Urothelium cell line (cell line): ENCODE data around the gene SEPTIN5.

Experiments
- DNase-seq: peaks from one replicate; pipeline ENCODE4 v3.0.0; 2011; ENCODE audit warnings: low spot score, mixed read lengths
- FAIRE-seq: peaks from 2 replicates; lab custom pipeline; 2011; peaks lifted over from hg19 to GRCh38; lab: Jason Lieb, UNC

The SEPTIN5 gene

GRCh38 chr22:19757985-19758895 lies 43.9 kb downstream of the SEPTIN5 start:
- no peak for DNase-seq
- FAIRE-seq = no peak

DNA sequence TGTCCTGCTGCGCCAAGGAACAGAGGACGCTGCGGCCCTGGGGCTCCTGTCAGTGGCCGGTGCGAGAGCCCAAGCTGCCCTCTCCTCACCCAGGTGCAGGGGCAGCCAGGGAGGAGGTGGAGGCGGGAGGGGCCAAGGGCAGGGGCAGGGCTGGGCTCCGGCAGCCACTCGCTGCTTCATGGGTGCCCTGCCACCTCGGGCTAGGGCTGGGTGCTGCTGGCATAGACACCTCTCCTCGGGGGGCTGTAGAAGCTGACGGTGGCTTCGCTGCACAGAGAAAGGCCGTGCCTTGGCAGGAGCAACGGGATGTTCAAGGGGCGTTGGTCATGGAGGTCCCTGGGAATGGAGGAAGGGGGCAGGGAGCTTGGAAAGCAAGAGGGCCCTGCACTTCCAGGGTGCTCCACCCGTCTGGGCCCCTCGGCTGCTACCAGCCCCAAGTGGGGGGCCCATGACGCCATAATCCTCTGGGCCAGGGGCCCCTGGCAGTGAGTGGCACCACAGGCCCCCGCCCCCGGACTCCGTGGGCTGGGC lies 44.7 kb downstream of the SEPTIN5 start:
- FAIRE-seq (no peak), DNase-seq (no peak)

GRCh38 chr22:19759427-19760057 lies 45.2 kb downstream of the SEPTIN5 start:
- FAIRE-seq = no peak

DNA sequence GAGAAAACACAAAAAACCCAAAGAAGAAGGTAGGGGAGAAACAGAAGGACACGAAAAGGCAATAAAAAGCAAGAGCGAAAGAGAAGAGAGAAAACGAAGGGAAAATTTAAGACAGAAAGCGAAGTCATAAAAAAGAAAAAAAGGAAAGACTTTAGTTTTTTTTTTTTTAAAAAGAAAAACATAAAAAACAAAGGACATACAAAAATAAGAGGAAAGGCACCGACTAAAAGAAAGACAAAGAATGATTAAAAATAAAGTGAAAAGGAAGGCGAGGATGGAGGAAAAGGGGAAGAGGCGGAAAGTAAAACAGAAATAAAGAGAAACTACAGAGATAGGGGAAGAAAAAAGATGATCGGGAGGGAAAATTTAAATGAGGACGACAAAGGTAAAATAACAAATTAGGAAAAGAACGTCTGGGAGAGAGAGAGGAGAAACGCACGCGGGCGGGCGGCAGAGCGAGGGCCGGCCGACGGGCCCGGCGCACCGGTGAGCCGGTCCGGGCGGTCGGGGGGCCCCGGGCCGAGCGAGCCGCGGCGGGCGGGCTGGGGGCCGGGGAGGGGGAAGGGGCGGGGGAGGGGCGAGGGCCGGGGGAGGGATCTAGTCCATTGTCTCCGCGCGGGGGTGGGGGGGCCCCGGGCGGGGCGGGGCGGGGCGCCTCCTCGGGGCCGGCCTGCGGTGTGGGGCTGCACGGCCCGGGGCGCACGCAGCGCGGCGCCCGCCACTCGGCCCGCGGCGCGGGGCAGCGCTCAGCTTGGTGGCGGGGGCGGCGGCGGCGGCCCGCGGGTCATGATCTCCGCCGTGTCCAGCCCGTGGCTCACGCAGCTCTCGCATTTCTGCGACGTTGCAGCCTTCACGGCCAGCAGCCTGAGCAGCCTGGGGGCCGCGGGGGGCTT lies 46.0 kb downstream of the SEPTIN5 start, which contains the start of gene TBX1:
TBX1 (plus strand) TSS at position 721 of the 893 bp plus-strand sequence; CDS start at position 787, 66 bp downstream.
- no peak for DNase-seq
- no peak for FAIRE-seq

More at GRCh38 chr22:19759427-19760057, 45.2 kb downstream of the SEPTIN5 start:
- no peak for DNase-seq

DNA sequence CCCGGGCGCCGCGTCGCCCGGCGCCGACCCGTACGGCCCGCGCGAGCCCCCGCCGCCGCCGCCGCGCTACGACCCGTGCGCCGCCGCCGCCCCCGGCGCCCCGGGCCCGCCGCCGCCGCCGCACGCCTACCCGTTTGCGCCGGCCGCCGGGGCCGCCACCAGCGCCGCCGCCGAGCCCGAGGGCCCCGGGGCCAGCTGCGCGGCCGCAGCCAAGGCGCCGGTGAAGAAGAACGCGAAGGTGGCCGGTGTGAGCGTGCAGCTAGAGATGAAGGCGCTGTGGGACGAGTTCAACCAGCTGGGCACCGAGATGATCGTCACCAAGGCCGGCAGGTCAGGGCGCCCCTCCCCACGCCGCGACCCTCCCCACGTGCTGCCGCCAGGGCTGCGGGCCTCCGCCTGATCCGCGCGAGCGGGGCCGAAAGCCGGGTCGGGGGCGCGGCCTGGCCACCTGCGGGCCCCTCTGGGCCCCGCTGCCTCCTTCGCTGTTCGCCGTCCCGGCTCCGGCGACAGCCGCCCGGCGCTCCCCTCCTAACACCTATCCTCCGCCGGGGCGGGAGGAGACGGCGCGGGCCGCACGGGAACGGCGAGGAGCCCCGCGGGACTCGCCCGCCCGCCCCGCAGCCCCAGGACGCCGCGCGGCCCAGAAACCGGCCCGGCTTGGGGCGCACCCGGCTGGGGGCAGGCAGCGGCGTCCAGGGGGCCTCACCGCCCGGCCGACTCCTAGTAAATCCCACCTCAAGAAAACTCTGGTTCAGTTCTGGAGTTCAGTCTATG lies 46.8 kb downstream of the SEPTIN5 start:
- no peak for DNase-seq

GRCh38 chr22:19761725-19762567 lies 47.6 kb downstream of the SEPTIN5 start:
- DNase-seq = no peak
- FAIRE-seq = no peak

More for the DNA sequence above, 46.8 kb downstream of the SEPTIN5 start:
- no peak for FAIRE-seq

DNA sequence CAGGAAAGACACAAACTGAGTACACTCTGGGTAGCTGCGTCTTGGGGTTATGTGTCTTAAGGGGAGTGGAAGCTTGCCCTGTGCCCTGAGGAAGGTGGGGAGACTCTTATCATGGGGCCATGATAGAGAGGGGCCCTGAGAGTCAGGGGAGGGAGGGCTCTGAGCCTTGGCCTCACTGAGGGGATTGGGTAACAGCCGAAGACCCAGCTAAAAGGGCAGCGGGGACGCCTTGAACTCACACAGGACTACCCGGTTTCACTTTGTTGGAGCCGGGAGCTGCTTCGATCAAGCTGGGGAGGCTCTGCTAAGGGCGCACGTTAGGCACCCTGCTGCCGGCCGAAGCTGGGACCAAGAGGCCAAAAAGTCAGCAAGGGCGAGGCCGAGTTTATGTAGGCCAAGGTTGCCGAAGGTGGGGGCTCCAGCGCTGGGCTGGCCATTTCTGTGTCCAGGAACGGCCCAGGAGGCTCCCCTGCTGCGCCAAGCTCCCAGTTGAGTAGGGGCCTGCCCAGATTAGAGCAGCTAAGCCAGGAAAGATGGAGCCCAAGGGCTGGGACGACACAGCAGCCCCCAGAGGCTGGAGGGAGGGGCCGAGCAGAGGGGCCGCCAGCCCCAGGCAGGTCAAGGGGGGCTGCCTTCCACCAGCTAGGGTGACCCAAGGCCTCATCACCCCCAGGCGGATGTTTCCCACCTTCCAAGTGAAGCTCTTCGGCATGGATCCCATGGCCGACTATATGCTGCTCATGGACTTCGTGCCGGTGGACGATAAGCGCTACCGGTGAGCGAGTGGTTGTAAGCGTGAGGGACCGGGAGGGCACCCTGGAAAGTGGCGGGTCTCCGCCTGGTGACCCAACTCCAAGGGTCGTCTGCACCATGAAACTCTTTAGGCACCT lies 48.5 kb downstream of the SEPTIN5 start:
- DNase-seq (no peak), FAIRE-seq (no peak)

- no peak for FAIRE-seq
- DNase-seq = no peak
These were observed 49.4 kb downstream of the SEPTIN5 start for GRCh38 chr22:19763458-19764298.

- FAIRE-seq (no peak), DNase-seq (no peak)
These were observed 49.9 kb downstream of the SEPTIN5 start for GRCh38 chr22:19764299-19764593.

GRCh38 chr22:19764636-19765476 lies 50.6 kb downstream of the SEPTIN5 start:
- no peak for DNase-seq
- FAIRE-seq = no peak

DNA sequence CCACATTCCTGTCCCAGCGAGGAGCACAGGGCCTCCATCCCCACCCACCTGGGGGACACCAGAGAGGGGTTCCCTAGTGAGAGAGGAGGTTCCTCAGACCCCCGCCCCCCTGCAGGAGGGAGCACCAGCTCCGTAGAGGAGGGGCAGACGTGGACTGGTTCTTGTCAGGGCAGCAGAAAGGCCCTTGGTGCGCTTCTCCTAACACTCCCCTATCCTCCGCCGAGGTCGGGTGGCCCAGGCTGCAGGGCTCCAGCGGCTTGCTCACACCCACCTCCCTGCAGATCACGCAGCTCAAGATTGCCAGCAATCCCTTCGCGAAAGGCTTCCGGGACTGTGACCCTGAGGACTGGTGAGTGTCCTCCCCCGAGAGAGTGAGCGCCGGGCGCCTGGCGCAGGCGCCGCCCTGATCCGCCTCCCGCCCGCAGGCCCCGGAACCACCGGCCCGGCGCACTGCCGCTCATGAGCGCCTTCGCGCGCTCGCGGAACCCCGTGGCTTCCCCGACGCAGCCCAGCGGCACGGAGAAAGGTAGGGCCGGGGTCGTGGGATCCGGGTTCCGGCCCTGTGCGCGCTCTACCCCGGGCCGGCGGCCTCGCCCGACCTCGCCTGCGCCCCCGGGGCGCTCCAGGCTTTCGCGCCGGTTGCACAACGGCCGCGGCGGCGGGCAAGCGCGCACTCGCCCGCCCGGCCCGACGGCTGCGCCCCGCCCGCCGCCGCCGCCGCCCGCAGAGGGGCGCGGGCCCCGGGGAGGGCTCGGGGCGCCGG lies 51.4 kb downstream of the SEPTIN5 start:
- FAIRE-seq (no peak), DNase-seq (no peak)

DNA sequence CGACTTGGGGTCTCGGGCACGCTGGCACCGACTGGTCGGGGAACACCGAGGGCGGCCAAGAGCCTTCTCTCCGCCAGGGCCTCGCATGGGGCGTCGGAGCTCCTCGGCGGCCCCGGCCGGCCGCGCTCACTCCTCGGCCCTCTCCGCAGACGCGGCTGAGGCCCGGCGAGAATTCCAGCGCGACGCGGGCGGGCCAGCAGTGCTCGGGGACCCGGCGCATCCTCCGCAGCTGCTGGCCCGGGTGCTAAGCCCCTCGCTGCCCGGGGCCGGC lies 51.9 kb downstream of the SEPTIN5 start:
- no peak for FAIRE-seq
- DNase-seq = no peak

GRCh38 chr22:19766511-19767426 lies 52.5 kb downstream of the SEPTIN5 start:
- no peak for DNase-seq
- FAIRE-seq = no peak

GRCh38 chr22:19767427-19768341 lies 53.4 kb downstream of the SEPTIN5 start:
- FAIRE-seq (no peak), DNase-seq (no peak)
